Mesendoderm (in vitro differentiated cells): ENCODE results near the gene CAPN5.

ENCODE experiments used
- DNase-seq: peaks from one replicate; pipeline ENCODE4 v3.0.0; 2013
- H2AK5ac ChIP-seq: 2 replicates; pipeline ENCODE4 v1.6.1; 2013; ENCODE audit warnings: low read length, inconsistent platforms
- H2BK120ac ChIP-seq: 2 replicates; pipeline ENCODE4 v1.6.1; 2013; ENCODE audit warnings: low read depth, mild to moderate bottlenecking, low read length, moderate library complexity, mixed read lengths
- H2BK15ac ChIP-seq: replicated peaks from 2 replicates; pipeline ENCODE4 v1.6.1; 2013; ENCODE audit warnings: low read depth, mild to moderate bottlenecking, moderate library complexity
- H2BK5ac ChIP-seq: 2 replicates; pipeline ENCODE4 v1.6.1; 2013; ENCODE audit warnings: low read length, inconsistent platforms
- H3K18ac ChIP-seq: 2 replicates; pipeline ENCODE4 v1.6.1; 2013; ENCODE audit warnings: mild to moderate bottlenecking, low read length, mixed read lengths
- H3K23ac ChIP-seq: one replicate; pipeline ENCODE4 v1.6.1; 2013; ENCODE audit warnings: low read length
- H3K27ac ChIP-seq: 2 replicates; pipeline ENCODE4 v1.5.1; 2013; ENCODE audit warnings: low read depth, mild to moderate bottlenecking, inconsistent platforms, low read length, moderate library complexity
- H3K27me3 ChIP-seq: 2 replicates; pipeline ENCODE4 v1.6.1; 2013; ENCODE audit warnings: low read length, control low read depth, mild to moderate bottlenecking, inconsistent platforms; ENCODE audit not compliant: insufficient read depth, poor library complexity
- H3K36me3 ChIP-seq: 2 replicates; pipeline ENCODE4 v1.6.1; 2013; ENCODE audit warnings: low read length, inconsistent platforms; ENCODE audit not compliant: control insufficient read depth, insufficient read depth
- H3K4ac ChIP-seq: one replicate; pipeline ENCODE4 v1.6.1; 2013; ENCODE audit warnings: low read depth, mild to moderate bottlenecking, low read length, moderate library complexity
- H3K4me1 ChIP-seq: 2 replicates; pipeline ENCODE4 v1.6.1; 2013; ENCODE audit warnings: low read depth, low read length, inconsistent platforms; ENCODE audit not compliant: control insufficient read depth
- H3K4me2 ChIP-seq: 2 replicates; pipeline ENCODE4 v1.6.1; 2013; ENCODE audit warnings: low read length
- H3K4me3 ChIP-seq: 2 replicates; pipeline ENCODE4 v1.5.1; 2013; ENCODE audit warnings: mild to moderate bottlenecking, low read length
- H3K56ac ChIP-seq: one replicate; pipeline ENCODE4 v1.6.1; 2013; ENCODE audit warnings: low read length
- H3K79me1 ChIP-seq: 2 replicates; pipeline ENCODE4 v1.6.1; 2013; ENCODE audit warnings: low read length, inconsistent platforms
- H3K79me2 ChIP-seq: 2 replicates; pipeline ENCODE4 v1.6.1; 2013; ENCODE audit warnings: mild to moderate bottlenecking, low read length; ENCODE audit not compliant: control insufficient read depth, insufficient read depth
- H3K9ac ChIP-seq: 2 replicates; pipeline ENCODE4 v1.6.1; 2013; ENCODE audit warnings: low read length, inconsistent platforms
- H4K5ac ChIP-seq: one replicate; pipeline ENCODE4 v1.6.1; 2013; ENCODE audit warnings: low read length
- H4K8ac ChIP-seq: one replicate; pipeline ENCODE4 v1.6.1; 2013; ENCODE audit warnings: low read depth, mild to moderate bottlenecking, control low read depth, low read length, moderate library complexity
- WGBS: extraction: QIAGEN DNeasy Blood & Tissue Kit; methylation state at CpG from one replicate; pipeline ENCODE4 v1.1.7; 2013; ENCODE audit warnings: low lambda C conversion rate, missing lambda C conversion rate; ENCODE audit not compliant: insufficient coverage; ENCODE audit errors: extremely low coverage; 5-methylcytosine and 5-hydroxymethylcytosine counted together

The CAPN5 gene

GRCh38 chr11:77154381-77155081 is 87.8 kb downstream of the CAPN5 start:
- no peaks in the 10 kb centered on the region for H3K36me3 ChIP-seq
- no peak overlapping the region for H3K4ac ChIP-seq
- H3K79me1 ChIP-seq = no peaks in the 10 kb centered on the region
- no peak overlapping the region for H2BK120ac ChIP-seq
- H3K4me1 ChIP-seq = no peaks in the 10 kb centered on the region
- H2BK15ac ChIP-seq = no peak overlapping the region
- H3K9ac ChIP-seq = no peak overlapping the region
- no peak overlapping the region for H3K56ac ChIP-seq
- H4K5ac ChIP-seq = no peak overlapping the region
- H2AK5ac ChIP-seq = no peak overlapping the region
- DNase-seq = no peak
- H3K18ac ChIP-seq = no peak overlapping the region
- no peak overlapping the region for H4K8ac ChIP-seq
- H3K79me2 ChIP-seq = no peaks in the 10 kb centered on the region
- no peaks in the 10 kb centered on the region for H3K27me3 ChIP-seq
- no peak overlapping the region for H3K27ac ChIP-seq
- WGBS = no CpG with 5 or more reads among the region's 10 CpGs
- H3K23ac ChIP-seq = no peak overlapping the region
- H3K4me3 ChIP-seq = no peak overlapping the region
- no peak overlapping the region for H3K4me2 ChIP-seq
- H2BK5ac ChIP-seq = no peak overlapping the region

GRCh38 chr11:77155082-77155475 is 88.3 kb downstream of the CAPN5 start:
- no peaks in the 10 kb centered on the region for H3K79me1 ChIP-seq
- no peak overlapping the region for H2BK15ac ChIP-seq
- H3K79me2 ChIP-seq = no peaks in the 10 kb centered on the region
- no peaks in the 10 kb centered on the region for H3K27me3 ChIP-seq
- H3K36me3 ChIP-seq = no peaks in the 10 kb centered on the region
- no peak overlapping the region for H3K4ac ChIP-seq
- no peak overlapping the region for H3K27ac ChIP-seq
- H3K4me3 ChIP-seq = no peak overlapping the region
- no peak overlapping the region for H4K5ac ChIP-seq
- H3K18ac ChIP-seq = no peak overlapping the region
- no peaks in the 10 kb centered on the region for H3K4me1 ChIP-seq
- DNase-seq = no peak
- no peak overlapping the region for H2AK5ac ChIP-seq
- WGBS = no CpG with 5 or more reads among the region's 4 CpGs
- H2BK5ac ChIP-seq = no peak overlapping the region
- H3K4me2 ChIP-seq = no peak overlapping the region
- no peak overlapping the region for H4K8ac ChIP-seq
- no peak overlapping the region for H3K56ac ChIP-seq
- H2BK120ac ChIP-seq = no peak overlapping the region
- no peak overlapping the region for H3K23ac ChIP-seq
- H3K9ac ChIP-seq = no peak overlapping the region

- DNase-seq = no peak
- Histone ChIP-seq H3K18ac (no peak overlapping the region), H2AK5ac (no peak overlapping the region), H3K4me1 (no peaks in the 10 kb centered on the region), H3K36me3 (no peaks in the 10 kb centered on the region), H3K4ac (no peak overlapping the region), H3K23ac (no peak overlapping the region), H3K4me2 (no peak overlapping the region), H2BK5ac (no peak overlapping the region), H3K27me3 (no peaks in the 10 kb centered on the region), H3K56ac (no peak overlapping the region), H3K27ac (no peak overlapping the region), H4K5ac (no peak overlapping the region), H2BK15ac (no peak overlapping the region), H3K4me3 (no peak overlapping the region), H3K79me2 (no peaks in the 10 kb centered on the region), H2BK120ac (no peak overlapping the region), H4K8ac (no peak overlapping the region), H3K9ac (no peak overlapping the region), H3K79me1 (no peaks in the 10 kb centered on the region)
- no CpG with 5 or more reads among the region's 13 CpGs for WGBS
Measured at GRCh38 chr11:77155556-77156130, 88.9 kb downstream of the CAPN5 start.

GRCh38 chr11:77156396-77157195 is 89.8 kb downstream of the CAPN5 start:
- Histone ChIP-seq H3K9ac (no peak overlapping the region), H2BK120ac (no peak overlapping the region), H3K4me3 (no peak overlapping the region), H3K4me1 (no peaks in the 10 kb centered on the region), H2AK5ac (no peak overlapping the region), H3K18ac (no peak overlapping the region), H3K4me2 (no peak overlapping the region), H4K8ac (no peak overlapping the region), H2BK15ac (no peak overlapping the region), H3K4ac (no peak overlapping the region), H3K79me2 (no peaks in the 10 kb centered on the region), H3K27ac (no peak overlapping the region), H3K36me3 (no peaks in the 10 kb centered on the region), H3K79me1 (no peaks in the 10 kb centered on the region), H2BK5ac (no peak overlapping the region), H4K5ac (no peak overlapping the region), H3K27me3 (no peaks in the 10 kb centered on the region), H3K23ac (no peak overlapping the region), H3K56ac (no peak overlapping the region)
- DNase-seq = no peak
- no CpG with 5 or more reads among the region's 26 CpGs for WGBS

GRCh38 chr11:77158041-77158695 is 91.4 kb downstream of the CAPN5 start:
- H2BK5ac ChIP-seq = no peak overlapping the region
- H3K4me2 ChIP-seq = no peak overlapping the region
- no peak overlapping the region for H3K9ac ChIP-seq
- no CpG with 5 or more reads among the region's 19 CpGs for WGBS
- no peak overlapping the region for H4K5ac ChIP-seq
- no peaks in the 10 kb centered on the region for H3K79me1 ChIP-seq
- no peak overlapping the region for H2BK15ac ChIP-seq
- H3K18ac ChIP-seq = no peak overlapping the region
- no peaks in the 10 kb centered on the region for H3K36me3 ChIP-seq
- H2BK120ac ChIP-seq = no peak overlapping the region
- no peaks in the 10 kb centered on the region for H3K4me1 ChIP-seq
- no peak for DNase-seq
- no peaks in the 10 kb centered on the region for H3K27me3 ChIP-seq
- no peak overlapping the region for H3K56ac ChIP-seq
- H2AK5ac ChIP-seq = no peak overlapping the region
- H3K79me2 ChIP-seq = no peaks in the 10 kb centered on the region
- H4K8ac ChIP-seq = no peak overlapping the region
- H3K23ac ChIP-seq = no peak overlapping the region
- H3K4me3 ChIP-seq = no peak overlapping the region
- H3K27ac ChIP-seq = no peak overlapping the region
- H3K4ac ChIP-seq = no peak overlapping the region
